H1 (cell line): Measurements from ENCODE around the gene GNG14. TPM values are rescaled to one million over a fixed set of nuclear protein-coding genes. Genes with fewer than 3 reads are reported as not detected.

ENCODE experiments used
- CTCF ChIA-PET: fragments of 300-600 bp; sonication (Branson Sonifier 250); formaldehyde crosslinking; loops from one replicate; lab custom pipeline; 2021; ENCODE audit not compliant: partially characterized antibody; lab: Charles Lee
- POLR2A ChIA-PET: fragments of 300-600 bp; sonication (Branson Sonifier 250); formaldehyde crosslinking; loops from one replicate; lab custom pipeline; 2021; ENCODE audit warnings: inconsistent platforms; ENCODE audit not compliant: partially characterized antibody; lab: Charles Lee
- DNase-seq, 2 experiments: peaks; one replicate each; pipeline versions ENCODE4 v3.0.0 to v3.0.0-alpha.2; 2010 to 2022; ENCODE audit warnings: low spot score in 2 of 2, low read depth in 1 of 2, mixed read lengths in 1 of 2
- FAIRE-seq: peaks from 2 replicates; lab custom pipeline; 2011; peaks lifted over from hg19 to GRCh38; lab: Jason Lieb, UNC
- H2AFZ ChIP-seq: 2 replicates; pipeline ENCODE4 v1.8.1; 2012; ENCODE audit warnings: low read length, inconsistent platforms
- H2AK5ac ChIP-seq: 2 replicates; pipeline ENCODE4 v1.6.1; 2013; ENCODE audit warnings: low read depth, low read length
- H2BK120ac ChIP-seq: replicated peaks from 2 replicates; pipeline ENCODE3; 2013; ENCODE audit warnings: low read depth, low read length, inconsistent platforms
- H2BK12ac ChIP-seq: 2 replicates; pipeline ENCODE4 v1.6.1; 2013; ENCODE audit warnings: low read depth, low read length
- H2BK15ac ChIP-seq: 2 replicates; pipeline ENCODE4 v1.6.1; 2013; ENCODE audit warnings: low read length
- H2BK20ac ChIP-seq: 2 replicates; pipeline ENCODE4 v1.6.1; 2013; ENCODE audit warnings: low read length
- H2BK5ac ChIP-seq: 2 replicates; pipeline ENCODE4 v1.6.1; 2013; ENCODE audit warnings: low read depth, low read length
- H3K14ac ChIP-seq: 2 replicates; pipeline ENCODE4 v1.6.1; 2013; ENCODE audit warnings: inconsistent platforms; ENCODE audit not compliant: insufficient read length
- H3K18ac ChIP-seq: 2 replicates; pipeline ENCODE4 v1.6.1; 2013; ENCODE audit warnings: low read length; ENCODE audit errors: extremely low read depth
- H3K23ac ChIP-seq: 2 replicates; pipeline ENCODE4 v1.6.1; 2013; ENCODE audit warnings: inconsistent platforms; ENCODE audit not compliant: insufficient read length
- H3K23me2 ChIP-seq: 2 replicates; pipeline ENCODE4 v1.6.1; 2013; ENCODE audit warnings: low read depth, low read length
- H3K27ac ChIP-seq: 2 replicates; pipeline ENCODE4 v1.6.1; 2011; ENCODE audit warnings: low read depth, low read length, inconsistent platforms
- H3K27me3 ChIP-seq, 4 experiments: replicated peaks in 1 of 4; 1 replicate in 1 of 4; 2 replicates in 3 of 4; pipeline versions ENCODE4 v1.6.1 to v1.8.1; 2011 to 2013; ENCODE audit warnings: low read length in 3 of 4, mild to moderate bottlenecking in 3 of 4, inconsistent platforms in 2 of 4, mixed read lengths in 2 of 4, moderate library complexity in 1 of 4; ENCODE audit not compliant: control insufficient read depth in 3 of 4, insufficient read depth in 3 of 4; ENCODE audit errors: extremely low read depth in 1 of 4
- H3K36me3 ChIP-seq, 4 experiments: 2 replicates each; pipeline versions ENCODE4 v1.6.1 to v1.8.1; 2011 to 2013; ENCODE audit warnings: mild to moderate bottlenecking in 4 of 4, low read length in 3 of 4, moderate library complexity in 2 of 4, control low read depth in 1 of 4, inconsistent platforms in 1 of 4; ENCODE audit not compliant: insufficient read depth in 4 of 4, control insufficient read depth in 2 of 4
- H3K4ac ChIP-seq: replicated peaks from 2 replicates; pipeline ENCODE3; 2013; ENCODE audit warnings: low read length, low read depth, mixed read lengths, inconsistent platforms; ENCODE audit not compliant: insufficient read length
- H3K4me1 ChIP-seq, 4 experiments: replicated peaks in 1 of 4; 1 replicate in 1 of 4; 2 replicates in 3 of 4; pipeline versions ENCODE4 v1.6.1 to v1.8.1; 2011 to 2013; ENCODE audit warnings: low read length in 3 of 4, inconsistent platforms in 2 of 4, mixed read lengths in 1 of 4; ENCODE audit not compliant: insufficient read depth in 4 of 4, control insufficient read depth in 3 of 4
- H3K4me2 ChIP-seq, 2 experiments: 2 replicates each; pipeline versions ENCODE4 v1.6.1 to v1.8.1; 2011 to 2013; ENCODE audit warnings: low read depth in 2 of 2, low read length in 2 of 2, control low read depth in 1 of 2, inconsistent platforms in 1 of 2, mild to moderate bottlenecking in 1 of 2; ENCODE audit not compliant: insufficient read depth in 1 of 2
- H3K4me3 ChIP-seq, 4 experiments: fragments of 200-600, 300-600 bp in 1 of 4; sonication (generic), shearing (Covaris generic), sonication (Bioruptor Twin) in 1 of 4; 2 replicates each; pipeline versions ENCODE4 v1.5.1 to v1.8.1; 2011 to 2016; ENCODE audit warnings: low read length in 4 of 4, low read depth in 3 of 4, control low read depth in 2 of 4, inconsistent platforms in 2 of 4, mild to moderate bottlenecking in 2 of 4, mixed read lengths in 1 of 4, moderate library complexity in 1 of 4; ENCODE audit not compliant: insufficient read depth in 2 of 4; ENCODE audit errors: extremely low read depth in 1 of 4
- H3K56ac ChIP-seq: replicated peaks from 2 replicates; pipeline ENCODE3; 2013; ENCODE audit warnings: low read depth, mild to moderate bottlenecking, mixed read lengths, low read length, inconsistent platforms; ENCODE audit not compliant: insufficient read length
- H3K79me1 ChIP-seq: 2 replicates; pipeline ENCODE4 v1.6.1; 2013; ENCODE audit warnings: low read depth, low read length, control low read depth
- H3K79me2 ChIP-seq, 2 experiments: 2 replicates each; pipeline versions ENCODE4 v1.6.1 to v1.8.1; 2012 to 2013; ENCODE audit warnings: low read length in 2 of 2, mild to moderate bottlenecking in 2 of 2, inconsistent platforms in 1 of 2; ENCODE audit not compliant: insufficient read depth in 2 of 2, control insufficient read depth in 1 of 2
- H3K9ac ChIP-seq, 4 experiments: replicated peaks in 1 of 4; 1 replicate in 1 of 4; 2 replicates in 3 of 4; pipeline versions ENCODE4 v1.6.1 to v1.8.1; 2011 to 2013; ENCODE audit warnings: low read depth in 3 of 4, low read length in 3 of 4, control low read depth in 2 of 4, mild to moderate bottlenecking in 2 of 4, moderate library complexity in 2 of 4, inconsistent platforms in 1 of 4; ENCODE audit errors: extremely low read depth in 1 of 4
- H3K9me3 ChIP-seq, 2 experiments: 2 replicates each; pipeline versions ENCODE4 v1.6.1 to v1.8.1; 2012 to 2013; ENCODE audit warnings: mild to moderate bottlenecking in 2 of 2, moderate library complexity in 2 of 2, control low read depth in 1 of 2, inconsistent platforms in 1 of 2, low read depth in 1 of 2, low read length in 1 of 2, mixed read lengths in 1 of 2; ENCODE audit not compliant: insufficient read depth in 2 of 2
- H4K20me1 ChIP-seq, 2 experiments: replicated peaks in 1 of 2; 2 replicates each; pipeline versions ENCODE3 to v1.8.1; 2011 to 2013; ENCODE audit warnings: inconsistent platforms in 2 of 2, low read length in 2 of 2, mild to moderate bottlenecking in 1 of 2; ENCODE audit not compliant: insufficient read depth in 2 of 2, control insufficient read depth in 1 of 2
- H4K5ac ChIP-seq: 2 replicates; pipeline ENCODE4 v1.6.1; 2013; ENCODE audit warnings: low read length, low read depth, mixed read lengths, inconsistent platforms; ENCODE audit not compliant: insufficient read length
- H4K8ac ChIP-seq: 2 replicates; pipeline ENCODE4 v1.8.0; 2013; ENCODE audit warnings: mild to moderate bottlenecking, moderate library complexity, low read length, inconsistent platforms; ENCODE audit not compliant: insufficient read depth; ENCODE audit errors: extremely low read depth
- H4K91ac ChIP-seq: replicated peaks from 2 replicates; pipeline ENCODE3; 2013; ENCODE audit warnings: low read length, mixed read lengths, inconsistent platforms; ENCODE audit not compliant: insufficient read length
- WGBS, 2 experiments: shearing (Covaris generic) in 1 of 2; methylation state at CpG; one replicate each; pipeline versions ENCODE4 v1.1.6 to v1.1.7; 2013 to 2015; ENCODE audit warnings: low lambda C conversion rate in 2 of 2, mixed read lengths in 2 of 2, inconsistent platforms in 1 of 2, low coverage in 1 of 2, missing lambda C conversion rate in 1 of 2; ENCODE audit not compliant: insufficient replicate concordance in 2 of 2, insufficient coverage in 1 of 2, insufficient read length in 1 of 2; ENCODE audit errors: extremely low coverage in 1 of 2, missing lambda C conversion rate in 1 of 2; 5-methylcytosine and 5-hydroxymethylcytosine counted together
- polyA plus RNA-seq, 7 experiments: library from polyadenylated mRNA; depleted of rRNA in 3 of 7; stranded (reverse) in 5 of 7; unstranded in 2 of 7; fragments of >200 nt in 5 of 7; fragments of 200-250 nt in 2 of 7; gene quantifications; 1 replicate in 5 of 7; 2 replicates in 1 of 7; 4 replicates in 1 of 7; pipeline versions ENCODE4 v1.2.1 to v1.2.3, GENCODE V29; 2011 to 2013; ENCODE audit warnings: missing spikeins in 2 of 7, mixed read lengths in 2 of 7
- total RNA-seq: library from RNA; stranded (reverse); fragmentation: NEBNext Ultra II Directional; extraction: Animal tissue kit (Norgen Biotek cat#: 25700); gene quantifications from 2 replicates; pipeline ENCODE4 v1.2.1, GENCODE V29; 2021

The GNG14 gene
- total and polyA plus RNA-seq, 2 of the 8 experiments (the other 6 are each of a cell fraction or from before 2014, with no cell fraction given) = not detected

- H3K4me1 ChIP-seq = peaks cover 0 to 5% (median 2%) of the 10 kb centered on the region in 4 experiments; a peak in 2 of 7 replicates
- no peak overlapping the region for H2BK12ac ChIP-seq
- CTCF ChIA-PET = interaction anchor here (0.8 to 1.1 kb wide), 4 partner anchors 12 to 125 kb away, joined by 3 read pairs; no protein-coding TSS in a partner anchor
- no peak overlapping the region for H2AFZ ChIP-seq
- H3K23ac ChIP-seq = no peak overlapping the region
- H3K79me2 ChIP-seq = no peaks in the 10 kb centered on the region
- H2BK120ac ChIP-seq = no peak overlapping the region
- no peaks in the 10 kb centered on the region for H3K79me1 ChIP-seq
- H2BK20ac ChIP-seq = no peak overlapping the region
- H3K56ac ChIP-seq = no peak overlapping the region
- H2BK15ac ChIP-seq = no peak overlapping the region
- POLR2A ChIA-PET = interaction anchor here (0.5 to 2.1 kb wide), 21 partner anchors 8 to 450 kb away, joined by 3 to 23 read pairs (median 4); partner anchors contain the start of genes GET3 and TNPO2
- peak; percentile 82 to 89 for DNase-seq
- H3K27me3 ChIP-seq = no peaks in the 10 kb centered on the region
- no peak overlapping the region for H3K9ac ChIP-seq
- H4K20me1 ChIP-seq = peaks cover 4 to 14% of the 10 kb centered on the region in 2 experiments
- H3K14ac ChIP-seq = no peak overlapping the region
- H3K18ac ChIP-seq = no peak overlapping the region
- H2AK5ac ChIP-seq = no peak overlapping the region
- H3K4me3 ChIP-seq = no peak overlapping the region
- no peaks in the 10 kb centered on the region for H3K9me3 ChIP-seq
- H2BK5ac ChIP-seq = no peak overlapping the region
- H3K27ac ChIP-seq = peak overlapping the region; percentile 71; the same call in 1 of the 2 replicates
- H4K91ac ChIP-seq = no peak overlapping the region
- no peak overlapping the region for H3K4ac ChIP-seq
- peak; percentile 99 for FAIRE-seq
- H4K8ac ChIP-seq = no peak overlapping the region
- no peak overlapping the region for H4K5ac ChIP-seq
- 55% methylated on average over 9 of the region's 9 CpGs; no CpG with 5 or more reads in 1 of the 2 experiments for WGBS, 2 experiments
- H3K36me3 ChIP-seq = peaks cover 31 to 76% (median 54%) of the 10 kb centered on the region in 4 experiments
- H3K23me2 ChIP-seq = no peaks in the 10 kb centered on the region
- H3K4me2 ChIP-seq = no peak overlapping the region
Measured at GRCh38 chr19:12703046-12703445, 15.2 kb downstream of the GNG14 start.
